HG02938 (cell line): ENCODE measurements around the gene CDK6.

ENCODE experiments used
- ATAC-seq: cut with Tn5 transposase; IDR thresholded peaks from one replicate; pipeline ENCODE4 v1.9.1; 2021; ENCODE audit warnings: mild to moderate bottlenecking, moderate library complexity; ENCODE audit not compliant: unreplicated experiment

CDK6 gene

DNA sequence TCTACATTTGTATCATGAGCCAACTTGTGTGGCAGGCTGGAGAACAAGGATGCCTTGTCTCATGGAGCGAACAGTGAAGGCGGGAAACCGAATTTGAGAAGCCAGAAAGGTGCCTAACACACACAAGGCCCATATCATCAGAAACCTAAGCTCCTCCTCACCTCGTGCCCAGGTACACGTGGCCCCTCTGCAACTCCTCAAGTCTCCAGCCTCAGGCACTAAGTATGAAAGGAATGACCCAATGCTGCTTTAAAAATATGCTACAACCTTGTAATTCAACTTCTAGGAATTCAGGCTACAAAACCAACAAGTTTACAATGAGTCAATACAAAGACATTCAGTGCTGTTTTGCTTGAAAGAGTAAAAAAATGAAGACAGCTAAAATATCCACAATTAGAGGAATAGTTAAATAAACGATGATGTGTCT lies 95.7 kb downstream of the CDK6 start:
- no peak for ATAC-seq

DNA sequence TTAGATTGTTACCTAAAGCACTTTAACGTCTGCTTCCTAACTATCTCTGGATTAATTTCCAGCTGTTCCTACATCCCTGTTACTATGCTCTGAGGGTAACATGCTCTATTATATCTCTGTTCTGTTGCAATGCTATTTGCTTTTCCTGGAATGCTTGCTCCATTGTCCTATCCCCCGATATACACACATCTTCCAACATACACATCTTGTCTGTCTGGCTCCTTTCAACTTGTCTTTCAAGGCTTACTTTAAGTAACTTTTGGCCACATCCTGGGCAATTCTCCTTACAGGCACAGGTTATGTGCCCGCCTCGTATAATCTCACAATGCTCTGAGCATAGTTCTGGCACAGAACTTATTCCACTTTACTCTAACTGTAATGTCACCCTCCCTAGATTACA lies 96.2 kb downstream of the CDK6 start:
- ATAC-seq = no peak

GRCh38 chr7:92739091-92739490 lies 97.3 kb downstream of the CDK6 start:
- ATAC-seq = no peak

DNA sequence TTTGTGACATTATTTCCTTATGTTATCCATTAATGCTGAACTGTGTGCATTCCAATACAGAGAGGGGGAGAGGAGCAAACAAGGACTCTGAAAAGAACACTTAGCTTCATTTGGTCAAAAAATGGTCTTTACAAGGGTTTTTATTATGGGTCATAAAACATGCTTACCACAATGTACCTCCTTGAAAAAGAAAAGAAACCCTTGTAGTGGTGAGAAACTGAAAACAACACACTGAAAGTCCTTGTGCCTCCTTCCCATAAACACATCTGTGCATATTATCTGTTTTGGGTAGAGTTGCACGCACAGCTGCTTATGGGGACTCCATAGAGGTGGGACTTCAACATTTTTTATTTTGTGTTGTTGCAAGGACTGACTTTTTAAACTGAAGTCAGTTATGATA lies 98.7 kb downstream of the CDK6 start:
- peak; percentile 89 for ATAC-seq

DNA sequence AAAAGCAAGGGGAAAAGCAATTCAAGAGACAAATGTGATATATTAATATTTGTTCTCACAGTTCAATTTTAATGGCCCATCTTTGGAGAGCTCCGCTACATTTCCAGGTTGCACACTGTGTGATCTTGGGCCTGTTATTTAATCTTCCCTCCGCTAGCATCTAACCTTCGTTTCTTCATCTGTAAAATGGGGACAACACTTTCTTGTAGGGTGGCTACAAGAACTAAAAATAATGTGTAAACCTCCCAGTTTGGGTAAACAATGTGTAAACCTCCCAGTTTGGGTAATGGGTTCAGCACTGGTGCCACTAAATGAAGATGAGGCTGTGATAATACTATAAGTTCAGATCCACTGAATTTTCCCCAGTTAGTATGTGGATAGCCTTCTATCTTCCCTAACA lies 99.5 kb downstream of the CDK6 start:
- no peak for ATAC-seq

DNA sequence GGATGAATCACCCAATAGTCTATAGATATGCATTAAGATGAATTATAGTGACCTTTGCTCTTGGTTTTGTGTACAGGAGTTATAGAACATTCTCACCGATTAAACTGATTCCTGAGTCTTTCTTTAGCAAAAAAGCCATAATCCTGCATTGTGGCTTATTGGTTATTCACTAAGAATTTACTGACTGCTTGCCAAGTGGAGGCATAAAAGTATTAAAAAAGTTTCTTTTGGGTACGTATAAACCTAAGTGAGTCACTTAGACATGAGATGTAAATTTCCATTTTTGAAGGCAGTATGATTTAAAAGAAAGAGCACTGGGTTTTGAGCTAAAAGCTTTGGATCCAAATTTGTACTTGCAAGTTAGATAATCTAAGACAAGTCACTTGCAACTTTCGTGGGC lies 100.7 kb downstream of the CDK6 start:
- no peak for ATAC-seq

- ATAC-seq = no peak
These were observed 103.9 kb downstream of the CDK6 start for GRCh38 chr7:92732316-92733036.

GRCh38 chr7:92731335-92732063 lies 104.9 kb downstream of the CDK6 start:
- no peak for ATAC-seq

GRCh38 chr7:92730808-92731207 lies 105.6 kb downstream of the CDK6 start:
- no peak for ATAC-seq

DNA sequence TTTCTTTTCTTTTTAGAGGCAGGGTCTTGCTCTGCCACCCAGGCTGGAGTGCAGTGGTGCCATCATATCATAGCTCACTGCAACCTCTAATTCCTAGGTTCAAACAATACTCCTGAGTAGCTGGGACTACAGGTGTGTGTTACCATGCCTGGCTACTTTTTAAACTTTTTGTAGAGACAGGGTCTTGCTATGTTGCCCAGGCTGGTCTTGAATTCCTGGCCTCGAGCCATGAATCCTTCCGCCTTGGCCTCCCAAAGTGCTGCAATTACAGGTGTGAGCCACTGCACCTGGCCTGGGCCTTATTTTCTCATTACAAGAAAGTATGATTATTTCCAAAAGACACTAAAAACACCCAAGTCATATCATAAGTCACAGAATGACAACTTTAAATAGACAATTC lies 106.6 kb downstream of the CDK6 start:
- ATAC-seq = no peak

GRCh38 chr7:92729172-92729571 lies 107.2 kb downstream of the CDK6 start:
- ATAC-seq = no peak

DNA sequence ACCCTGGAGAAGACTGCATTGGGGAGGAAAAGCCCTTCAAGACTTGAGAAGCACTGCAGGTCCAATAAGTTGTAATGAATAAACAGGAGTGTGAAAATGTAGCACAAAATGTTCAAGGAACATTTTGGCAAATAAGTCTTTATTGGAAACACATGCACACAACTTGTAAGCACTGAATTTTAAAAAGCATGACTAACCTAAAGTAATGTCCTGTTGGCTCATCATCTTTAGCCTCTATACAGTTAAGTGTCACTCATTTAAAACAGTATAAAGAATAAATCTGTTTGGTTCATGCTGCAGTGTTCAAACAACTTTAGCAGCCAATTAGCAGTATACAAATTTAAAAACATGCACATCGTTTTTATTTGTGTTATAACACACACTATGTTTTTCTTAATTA lies 108.6 kb downstream of the CDK6 start:
- no peak for ATAC-seq

DNA sequence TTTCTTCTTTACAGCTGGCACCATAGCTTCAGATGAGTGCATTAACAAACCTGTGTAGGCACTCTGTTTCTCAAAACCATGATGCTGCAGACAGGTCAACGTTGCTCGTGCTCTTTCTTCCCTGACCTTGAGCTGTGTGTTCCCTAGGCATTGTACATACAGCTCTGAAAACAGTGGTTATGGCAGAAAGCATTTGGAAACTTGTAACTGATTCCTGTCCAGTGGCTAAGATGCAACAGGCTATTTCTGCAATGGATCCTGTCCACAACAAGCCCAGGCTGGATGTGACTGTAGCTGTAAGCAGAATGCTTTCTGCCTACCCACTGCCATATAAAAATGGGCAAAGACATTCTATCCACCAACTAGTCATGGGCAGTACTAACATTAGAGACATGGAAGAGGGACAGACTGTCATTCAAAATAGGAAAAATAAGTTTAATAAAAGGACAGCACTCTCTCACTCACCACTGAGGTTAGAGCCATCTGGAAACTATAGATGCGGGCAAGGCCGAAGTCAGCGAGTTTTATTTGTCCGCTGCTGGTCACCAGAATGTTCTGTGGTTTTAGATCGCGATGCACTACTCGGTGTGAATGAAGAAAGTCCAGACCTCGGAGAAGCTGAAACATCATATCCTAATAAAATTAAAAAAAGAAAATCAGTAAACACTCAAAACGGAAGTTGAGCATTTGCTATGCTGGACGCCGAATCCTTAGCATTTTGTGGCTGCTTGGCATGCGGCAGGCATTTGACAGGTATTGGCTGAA lies 111.0 kb downstream of the CDK6 start:
- no peak for ATAC-seq

- no peak for ATAC-seq
These were observed 112.4 kb downstream of the CDK6 start for GRCh38 chr7:92723943-92724342.

- no peak for ATAC-seq
These were observed 113.2 kb downstream of the CDK6 start for GRCh38 chr7:92723205-92723604.

- no peak for ATAC-seq
These were observed 113.8 kb downstream of the CDK6 start for GRCh38 chr7:92722541-92722940.

- peak; percentile 39 for ATAC-seq
These were observed 115.6 kb downstream of the CDK6 start for GRCh38 chr7:92720604-92721350.

DNA sequence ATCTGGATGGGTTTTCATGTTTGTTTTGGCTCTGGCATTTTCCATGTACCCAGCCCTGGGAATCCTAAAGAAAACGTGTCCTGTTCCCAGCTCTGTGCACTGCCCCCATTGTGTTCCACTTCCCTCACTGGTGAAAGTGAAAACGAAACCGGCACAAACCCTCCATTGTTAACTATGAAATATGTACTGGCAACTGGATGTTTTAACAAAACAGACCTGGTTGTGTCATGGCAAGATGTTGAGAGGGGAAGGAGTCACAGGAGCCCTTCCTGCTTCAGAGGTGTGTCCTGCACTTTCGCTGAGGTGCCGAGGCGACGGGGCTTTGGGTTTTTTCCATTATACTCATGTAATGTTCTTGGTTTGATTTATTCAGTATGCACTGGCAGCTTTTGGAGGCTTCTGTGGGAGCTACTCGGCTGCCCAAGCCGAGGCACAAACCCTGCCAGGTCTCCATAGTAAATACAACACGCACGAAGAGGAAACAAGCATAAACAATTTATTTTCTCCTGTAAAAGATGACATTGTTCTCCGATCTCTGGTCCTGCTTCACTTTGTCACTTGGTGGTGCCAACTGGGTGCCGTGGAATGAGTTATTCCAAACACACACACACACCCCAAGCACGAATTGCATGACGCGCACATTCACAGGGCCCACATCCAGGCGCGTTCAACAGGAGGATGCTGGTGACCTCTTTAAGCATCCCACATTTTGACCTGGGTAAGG lies 118.2 kb downstream of the CDK6 start:
- ATAC-seq = peak; percentile 75

- ATAC-seq = no peak
These were observed 118.8 kb downstream of the CDK6 start for GRCh38 chr7:92717623-92717992.

DNA sequence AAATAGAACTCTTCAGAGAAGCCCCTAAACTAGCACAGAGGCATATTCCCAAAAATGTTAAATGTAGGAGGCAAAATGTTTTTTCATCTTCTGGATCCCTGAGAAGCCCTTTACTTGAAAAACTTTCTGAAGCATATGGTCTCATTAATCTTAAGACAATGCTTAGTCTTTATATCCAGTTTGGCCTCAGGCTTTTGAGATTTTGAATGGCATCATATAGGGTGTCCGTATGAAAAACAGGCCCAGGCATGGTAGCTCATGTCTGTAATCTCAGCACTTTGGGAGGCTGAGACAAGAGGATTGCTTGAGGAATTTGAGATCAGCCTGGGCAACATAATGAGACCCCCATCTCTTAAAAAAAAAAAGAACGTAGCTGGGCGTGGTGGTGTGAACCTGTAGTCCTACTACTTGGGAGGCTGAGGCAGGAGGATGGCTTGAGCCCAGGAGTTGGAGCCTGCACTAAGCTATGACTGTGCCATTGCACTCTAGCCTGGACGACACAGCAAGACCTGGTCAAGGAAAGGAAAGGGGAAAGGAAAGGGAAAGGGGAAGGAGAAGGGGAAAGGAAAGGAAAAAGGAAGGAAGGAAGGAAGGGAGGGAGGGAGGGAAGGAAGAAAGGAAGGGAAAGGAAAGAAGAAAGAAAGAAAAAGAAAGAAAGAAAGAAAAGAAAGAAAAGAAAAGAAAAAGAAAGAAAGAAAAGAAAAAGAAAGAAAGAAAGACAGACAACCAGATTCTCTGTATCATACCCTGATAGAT lies 119.4 kb downstream of the CDK6 start:
- no peak for ATAC-seq
